ENCODE data around the gene MZT2A.
"Not testable (repeated sequence)": the region's sequence is repeated elsewhere in the genome, so short reads cannot be mapped to it uniquely, and the experiment has no call there.

Gene MZT2A

DNA sequence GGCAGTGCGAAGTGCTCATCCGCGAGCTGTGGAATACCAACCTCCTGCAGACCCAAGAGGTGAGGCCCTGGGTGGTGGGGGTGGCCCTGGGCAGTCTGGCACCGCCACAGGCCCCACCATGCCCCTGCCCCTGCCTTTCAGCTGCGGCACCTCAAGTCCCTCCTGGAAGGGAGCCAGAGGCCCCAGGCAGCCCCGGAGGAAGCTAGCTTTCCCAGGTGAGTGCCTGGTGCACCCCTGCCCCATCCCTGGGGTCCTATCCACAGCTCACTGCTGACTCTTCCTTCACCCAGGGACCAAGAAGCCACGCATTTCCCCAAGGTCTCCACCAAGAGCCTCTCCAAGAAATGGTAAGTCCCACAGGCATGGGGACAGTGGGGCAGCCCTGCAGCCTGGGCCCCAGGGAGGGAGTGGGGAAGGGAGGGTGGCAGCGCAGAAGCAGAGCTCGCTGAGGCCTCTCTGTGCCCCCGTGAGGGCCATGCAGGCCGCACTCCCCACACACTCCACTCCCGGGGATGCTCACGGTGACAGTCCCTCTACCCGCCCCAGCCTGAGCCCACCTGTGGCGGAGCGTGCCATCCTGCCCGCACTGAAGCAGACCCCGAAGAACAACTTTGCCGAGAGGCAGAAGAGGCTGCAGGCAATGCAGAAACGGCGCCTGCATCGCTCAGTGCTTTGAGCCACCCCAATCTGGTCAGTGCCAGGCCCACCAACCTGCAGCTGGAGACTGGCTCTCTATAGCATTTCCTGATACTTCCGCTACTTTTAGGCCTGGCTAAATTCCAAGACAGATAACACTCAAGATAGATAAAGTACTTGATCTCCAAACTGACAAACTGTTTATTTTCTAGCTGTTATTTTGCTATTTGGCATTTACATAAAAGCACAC lies 40.8 kb upstream of the MZT2A start:
- not testable (repeated sequence) for H3K36me3 ChIP-seq (ENCODE audit: control insufficient read depth in 1 of 2, insufficient read depth in 2 of 2, low read depth in 1 of 2, low read length in 2 of 2); H3K27ac ChIP-seq (ENCODE audit: low read length, poor library complexity, severe bottlenecking); H3K4me2 ChIP-seq (ENCODE audit: low read length, poor library complexity, severe bottlenecking); H3K14ac ChIP-seq (ENCODE audit: low read length in 2 of 2); H4K8ac ChIP-seq (ENCODE audit: low read length); H3K4me3 ChIP-seq (ENCODE audit: insufficient read depth in 1 of 2, low read depth in 1 of 2, low read length in 2 of 2); DNase-seq; H2AK5ac ChIP-seq (ENCODE audit: low read length, severe bottlenecking); H3K23ac ChIP-seq (ENCODE audit: low read length in 2 of 2); H2BK15ac ChIP-seq (ENCODE audit: low read depth, poor library complexity, severe bottlenecking); H2BK12ac ChIP-seq (ENCODE audit: low read length in 2 of 2); H3K9me3 ChIP-seq (ENCODE audit: control insufficient read depth, low read length); H3K4me1 ChIP-seq (ENCODE audit: control insufficient read depth, insufficient read depth, low read depth, low read length); H3K9ac ChIP-seq (ENCODE audit: low read length); H3K18ac ChIP-seq (ENCODE audit: low read depth in 1 of 2, low read length in 2 of 2); H3K4ac ChIP-seq (ENCODE audit: low read depth in 1 of 2, low read length in 2 of 2); H2BK120ac ChIP-seq (ENCODE audit: low read depth, low read length); H4K91ac ChIP-seq (ENCODE audit: low read length); H3K27me3 ChIP-seq (ENCODE audit: control insufficient read depth in 1 of 2, insufficient read depth in 1 of 2, low read length in 2 of 2); H2BK5ac ChIP-seq (ENCODE audit: low read depth, low read length, poor library complexity, severe bottlenecking); H3K79me1 ChIP-seq (replicated peaks; ENCODE audit: low read length, poor library complexity, severe bottlenecking); H2AFZ ChIP-seq (ENCODE audit: low read depth, low read length)
- WGBS, result 92% methylated on average over 15 of the region's 23 CpGs

DNA sequence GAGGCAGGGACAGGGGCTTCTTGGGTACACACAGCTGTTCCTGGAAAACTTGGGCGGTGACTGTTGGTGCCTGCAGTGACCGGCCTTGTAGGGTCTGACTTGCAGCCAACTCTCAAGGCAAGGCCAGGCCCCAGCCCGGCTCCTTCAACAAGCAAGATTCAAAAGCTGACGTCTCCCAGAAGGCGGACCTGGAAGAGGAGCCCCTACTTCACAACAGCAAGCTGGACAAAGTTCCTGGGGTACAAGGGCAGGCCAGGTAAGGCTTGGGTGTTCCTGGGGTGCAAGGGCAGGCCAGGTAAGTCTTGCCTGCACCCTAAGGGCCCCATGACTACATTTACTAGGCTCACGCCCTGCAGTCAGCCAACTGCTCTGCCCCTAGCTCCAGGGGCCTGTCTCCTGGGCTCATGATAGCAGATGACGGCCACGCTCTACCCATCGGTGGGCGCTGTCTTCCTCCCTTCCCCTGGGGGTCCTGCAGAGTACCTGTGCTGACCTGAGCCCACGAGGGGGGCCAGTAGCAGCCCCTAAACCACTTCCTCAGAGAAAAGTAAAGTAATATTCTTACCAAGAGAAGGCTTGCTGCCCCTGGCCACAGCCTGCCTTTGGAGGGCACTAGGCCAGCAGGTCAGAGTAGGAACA lies 39.5 kb upstream of the MZT2A start:
- H2BK5ac ChIP-seq (ENCODE audit: low read depth, low read length, poor library complexity, severe bottlenecking); H2BK12ac ChIP-seq (ENCODE audit: low read length in 2 of 2); H3K23ac ChIP-seq (ENCODE audit: low read length in 2 of 2); H2AFZ ChIP-seq (ENCODE audit: low read depth, low read length); H3K4me3 ChIP-seq (ENCODE audit: insufficient read depth in 1 of 2, low read depth in 1 of 2, low read length in 2 of 2); H3K4me1 ChIP-seq (ENCODE audit: control insufficient read depth, insufficient read depth, low read depth, low read length); H2AK5ac ChIP-seq (ENCODE audit: low read length, severe bottlenecking); H2BK120ac ChIP-seq (ENCODE audit: low read depth, low read length); H3K4me2 ChIP-seq (ENCODE audit: low read length, poor library complexity, severe bottlenecking); H3K9me3 ChIP-seq (ENCODE audit: control insufficient read depth, low read length); H2BK15ac ChIP-seq (ENCODE audit: low read depth, poor library complexity, severe bottlenecking); H3K14ac ChIP-seq (ENCODE audit: low read length in 2 of 2); DNase-seq; H3K36me3 ChIP-seq (ENCODE audit: control insufficient read depth in 1 of 2, insufficient read depth in 2 of 2, low read depth in 1 of 2, low read length in 2 of 2); H3K27ac ChIP-seq (ENCODE audit: low read length, poor library complexity, severe bottlenecking); H3K79me1 ChIP-seq (replicated peaks; ENCODE audit: low read length, poor library complexity, severe bottlenecking); H3K27me3 ChIP-seq (ENCODE audit: control insufficient read depth in 1 of 2, insufficient read depth in 1 of 2, low read length in 2 of 2); H4K8ac ChIP-seq (ENCODE audit: low read length); H3K9ac ChIP-seq (ENCODE audit: low read length); H3K4ac ChIP-seq (ENCODE audit: low read depth in 1 of 2, low read length in 2 of 2); H4K91ac ChIP-seq (ENCODE audit: low read length); H3K18ac ChIP-seq (ENCODE audit: low read depth in 1 of 2, low read length in 2 of 2): not testable (repeated sequence)
- 95% methylated on average over 4 of the region's 11 CpGs for WGBS

DNA sequence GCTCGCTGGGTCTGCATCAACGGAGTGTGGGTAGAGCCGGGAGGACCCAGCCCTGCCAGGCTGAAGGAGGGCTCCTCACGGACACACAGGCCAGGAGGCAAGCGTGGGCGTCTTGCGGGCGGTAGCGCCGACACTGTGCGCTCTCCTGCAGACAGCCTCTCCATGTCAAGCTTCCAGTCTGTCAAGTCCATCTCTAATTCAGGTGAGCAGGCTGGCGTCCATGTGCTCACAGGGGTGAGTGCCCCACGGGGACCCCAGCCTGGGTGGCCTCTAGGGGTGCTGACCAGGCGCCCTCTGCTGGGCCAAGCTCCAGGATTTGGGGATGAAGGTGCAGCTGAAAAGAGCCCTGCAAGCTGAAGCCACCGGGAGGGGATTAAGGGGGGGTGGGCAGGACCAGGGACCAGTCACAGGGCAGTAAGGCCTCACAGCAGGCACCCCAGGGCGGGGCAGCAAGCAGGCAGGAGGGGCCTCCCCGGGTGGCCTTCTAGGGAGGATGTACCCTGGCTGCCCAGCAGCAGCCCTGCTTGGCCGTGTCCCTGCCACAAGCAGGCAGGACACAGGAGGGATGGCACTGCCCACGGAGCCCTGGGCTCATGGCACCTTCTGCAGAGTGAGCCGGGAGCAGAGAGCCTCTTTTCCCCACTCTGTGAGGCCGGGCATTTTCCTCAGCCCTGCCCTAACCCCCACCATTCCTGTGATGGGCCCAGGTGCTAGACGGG lies 38.6 kb upstream of the MZT2A start:
- H3K14ac ChIP-seq (ENCODE audit: low read length in 2 of 2); H3K36me3 ChIP-seq (ENCODE audit: control insufficient read depth in 1 of 2, insufficient read depth in 2 of 2, low read depth in 1 of 2, low read length in 2 of 2); H3K18ac ChIP-seq (ENCODE audit: low read depth in 1 of 2, low read length in 2 of 2); H3K4ac ChIP-seq (ENCODE audit: low read depth in 1 of 2, low read length in 2 of 2); H2BK15ac ChIP-seq (ENCODE audit: low read depth, poor library complexity, severe bottlenecking); DNase-seq; H3K27ac ChIP-seq (ENCODE audit: low read length, poor library complexity, severe bottlenecking); H2AFZ ChIP-seq (ENCODE audit: low read depth, low read length); H2BK120ac ChIP-seq (ENCODE audit: low read depth, low read length); H3K9ac ChIP-seq (ENCODE audit: low read length); H4K8ac ChIP-seq (ENCODE audit: low read length); H2BK12ac ChIP-seq (ENCODE audit: low read length in 2 of 2); H3K4me3 ChIP-seq (ENCODE audit: insufficient read depth in 1 of 2, low read depth in 1 of 2, low read length in 2 of 2); H3K23ac ChIP-seq (ENCODE audit: low read length in 2 of 2); H3K27me3 ChIP-seq (ENCODE audit: control insufficient read depth in 1 of 2, insufficient read depth in 1 of 2, low read length in 2 of 2); H2AK5ac ChIP-seq (ENCODE audit: low read length, severe bottlenecking); H4K91ac ChIP-seq (ENCODE audit: low read length); H3K79me1 ChIP-seq (replicated peaks; ENCODE audit: low read length, poor library complexity, severe bottlenecking); H3K9me3 ChIP-seq (ENCODE audit: control insufficient read depth, low read length); H2BK5ac ChIP-seq (ENCODE audit: low read depth, low read length, poor library complexity, severe bottlenecking); H3K4me1 ChIP-seq (ENCODE audit: control insufficient read depth, insufficient read depth, low read depth, low read length); H3K4me2 ChIP-seq (ENCODE audit: low read length, poor library complexity, severe bottlenecking): not testable (repeated sequence)
- 79% methylated on average over 8 of the region's 22 CpGs for WGBS

DNA sequence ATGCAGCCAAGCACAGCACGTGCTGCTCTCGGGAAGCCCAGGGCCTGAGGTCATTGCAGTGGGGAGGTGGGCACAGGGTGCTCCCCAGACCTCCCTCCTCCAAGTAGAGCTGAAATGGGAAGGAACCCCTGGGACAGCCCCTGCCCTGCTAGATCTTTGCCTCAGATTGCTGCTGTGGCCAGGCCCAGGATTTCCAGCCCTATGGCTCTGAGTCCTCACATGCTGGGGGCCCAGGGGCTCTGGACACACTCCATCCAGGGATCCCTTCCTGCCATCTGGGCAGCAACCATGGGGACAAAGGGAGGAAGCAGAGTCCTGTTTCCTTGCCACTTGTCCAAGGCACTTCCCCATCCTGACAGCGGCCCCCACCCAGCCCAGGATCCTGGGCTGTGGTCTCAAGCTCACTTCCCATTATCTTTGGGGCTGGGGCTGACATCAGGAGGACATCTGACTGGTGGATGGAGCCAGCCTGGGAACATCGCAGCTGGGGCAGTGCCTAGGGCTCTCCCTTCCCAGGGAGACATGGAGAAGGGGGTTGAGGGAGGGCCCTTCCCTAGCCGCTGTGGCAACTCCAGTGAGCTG lies 37.8 kb upstream of the MZT2A start:
- not testable (repeated sequence) for H2BK5ac ChIP-seq (ENCODE audit: low read depth, low read length, poor library complexity, severe bottlenecking); H2BK15ac ChIP-seq (ENCODE audit: low read depth, poor library complexity, severe bottlenecking); DNase-seq; H3K14ac ChIP-seq (ENCODE audit: low read length in 2 of 2); H3K4me1 ChIP-seq (ENCODE audit: control insufficient read depth, insufficient read depth, low read depth, low read length); H3K27ac ChIP-seq (ENCODE audit: low read length, poor library complexity, severe bottlenecking); H2BK120ac ChIP-seq (ENCODE audit: low read depth, low read length); H2BK12ac ChIP-seq (ENCODE audit: low read length in 2 of 2); H3K9me3 ChIP-seq (ENCODE audit: control insufficient read depth, low read length); H3K4ac ChIP-seq (ENCODE audit: low read depth in 1 of 2, low read length in 2 of 2); H2AK5ac ChIP-seq (ENCODE audit: low read length, severe bottlenecking); H3K18ac ChIP-seq (ENCODE audit: low read depth in 1 of 2, low read length in 2 of 2); H2AFZ ChIP-seq (ENCODE audit: low read depth, low read length); H3K23ac ChIP-seq (ENCODE audit: low read length in 2 of 2); H3K36me3 ChIP-seq (ENCODE audit: control insufficient read depth in 1 of 2, insufficient read depth in 2 of 2, low read depth in 1 of 2, low read length in 2 of 2); H3K9ac ChIP-seq (ENCODE audit: low read length); H4K8ac ChIP-seq (ENCODE audit: low read length); H3K27me3 ChIP-seq (ENCODE audit: control insufficient read depth in 1 of 2, insufficient read depth in 1 of 2, low read length in 2 of 2); H4K91ac ChIP-seq (ENCODE audit: low read length); H3K4me2 ChIP-seq (ENCODE audit: low read length, poor library complexity, severe bottlenecking); H3K4me3 ChIP-seq (ENCODE audit: insufficient read depth in 1 of 2, low read depth in 1 of 2, low read length in 2 of 2); H3K79me1 ChIP-seq (replicated peaks; ENCODE audit: low read length, poor library complexity, severe bottlenecking)
- 91% methylated on average over 4 of the region's 5 CpGs for WGBS

Data from mesenchymal stem cell (in vitro differentiated cells and primary cell).